Gastrocnemius medialis (tissue), 4 donors: ENCODE results near the gene ELAVL1.

Experiments used
- POLR2A ChIP-seq, 2 donors: fragments of 450-650 bp; IDR thresholded peaks; one replicate each; pipeline ENCODE4 v1.6.1; 2017; ENCODE audit warnings: antibody characterized with exemption in 2 of 2, mild to moderate bottlenecking in 2 of 2, moderate library complexity in 2 of 2
- TF ChIP-seq, protein P1 (sequence below), 5 experiments: fragments of 450-650 bp in 3 of 5; fragments of 200-600 bp in 2 of 5; sonication (generic) in 2 of 5; IDR thresholded peaks in 4 of 5; conservative IDR thresholded peaks in 1 of 5; 1 replicate in 4 of 5; 2 replicates in 1 of 5; pipeline ENCODE4 v1.5.1; 2016 to 2019; ENCODE audit warnings: antibody characterized with exemption in 5 of 5, mild to moderate bottlenecking in 3 of 5, moderate library complexity in 3 of 5

DNA sequence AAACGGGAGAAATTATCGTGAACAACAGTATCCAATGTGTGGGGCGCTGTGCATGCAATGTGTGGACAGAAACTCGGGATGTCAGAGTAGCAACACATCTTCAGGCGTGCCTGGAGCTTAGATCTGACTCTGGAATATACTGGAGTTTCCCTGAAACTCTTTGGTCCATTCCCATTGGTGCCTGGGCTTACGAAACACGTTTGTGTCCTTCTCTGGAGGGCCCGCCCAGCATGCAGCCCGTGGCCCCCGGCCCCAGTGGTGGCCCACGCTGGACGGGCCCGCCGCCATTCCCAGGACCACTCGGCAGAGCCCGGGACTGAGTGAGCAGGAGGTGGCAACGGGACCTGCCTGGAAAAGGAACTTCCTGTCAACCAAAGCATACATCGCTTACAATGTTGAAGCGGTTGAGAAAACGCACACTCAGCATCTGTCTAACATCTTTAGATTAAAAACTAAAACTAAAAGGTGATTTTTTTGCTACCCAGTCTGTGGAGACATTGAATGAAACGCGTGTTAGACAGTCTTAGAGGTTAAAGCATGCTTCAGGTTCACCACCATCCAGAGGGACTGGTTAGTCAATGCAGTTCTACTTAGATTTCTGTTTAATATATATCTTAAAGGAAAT is 42.7 kb downstream of the ELAVL1 start:
- TF ChIP-seq, protein P1, sequence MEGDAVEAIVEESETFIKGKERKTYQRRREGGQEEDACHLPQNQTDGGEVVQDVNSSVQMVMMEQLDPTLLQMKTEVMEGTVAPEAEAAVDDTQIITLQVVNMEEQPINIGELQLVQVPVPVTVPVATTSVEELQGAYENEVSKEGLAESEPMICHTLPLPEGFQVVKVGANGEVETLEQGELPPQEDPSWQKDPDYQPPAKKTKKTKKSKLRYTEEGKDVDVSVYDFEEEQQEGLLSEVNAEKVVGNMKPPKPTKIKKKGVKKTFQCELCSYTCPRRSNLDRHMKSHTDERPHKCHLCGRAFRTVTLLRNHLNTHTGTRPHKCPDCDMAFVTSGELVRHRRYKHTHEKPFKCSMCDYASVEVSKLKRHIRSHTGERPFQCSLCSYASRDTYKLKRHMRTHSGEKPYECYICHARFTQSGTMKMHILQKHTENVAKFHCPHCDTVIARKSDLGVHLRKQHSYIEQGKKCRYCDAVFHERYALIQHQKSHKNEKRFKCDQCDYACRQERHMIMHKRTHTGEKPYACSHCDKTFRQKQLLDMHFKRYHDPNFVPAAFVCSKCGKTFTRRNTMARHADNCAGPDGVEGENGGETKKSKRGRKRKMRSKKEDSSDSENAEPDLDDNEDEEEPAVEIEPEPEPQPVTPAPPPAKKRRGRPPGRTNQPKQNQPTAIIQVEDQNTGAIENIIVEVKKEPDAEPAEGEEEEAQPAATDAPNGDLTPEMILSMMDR (IDR thresholded peaks at IDR 0.05 in 4 of 5, conservative IDR thresholded peaks at IDR 0.05 in 1 of 5), result no peak
- TF ChIP-seq POLR2A (IDR thresholded peaks at IDR 0.05), result no peak
